ENCODE results near the gene SIGLECL1.

Gene SIGLECL1

DNA sequence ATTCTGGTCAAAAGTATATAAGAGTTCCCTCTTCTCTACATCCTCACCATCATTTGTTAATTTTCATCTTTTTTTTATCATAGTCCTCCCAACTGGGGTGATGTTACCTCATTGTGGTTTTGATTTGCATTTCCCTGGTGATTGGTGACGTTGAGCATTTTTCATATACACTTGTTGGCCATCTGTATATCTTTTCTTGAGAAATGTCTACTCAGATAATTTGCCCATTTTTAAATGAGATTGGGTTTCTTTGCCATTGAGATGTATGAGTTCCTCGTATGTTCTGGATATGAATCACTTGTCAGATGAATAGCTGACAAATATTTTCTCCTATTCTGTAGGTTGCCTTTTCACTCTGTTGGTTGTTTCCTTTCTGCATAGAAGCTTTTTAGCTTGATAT is 23.6 kb upstream of the SIGLECL1 start:
- H3K27me3 ChIP-seq (ENCODE audit: insufficient read depth, insufficient read length), result no peaks in the 10 kb centered on the region
- H3K36me3 ChIP-seq (ENCODE audit: insufficient read depth, insufficient read length, low read length), result no peaks in the 10 kb centered on the region
- H3K4me1 ChIP-seq (ENCODE audit: insufficient read depth, insufficient read length), result no peaks in the 10 kb centered on the region
- DNase-seq (ENCODE audit: low read depth, low spot score), result no peak
- peaks cover 10% of the 10 kb centered on the region for H3K9me3 ChIP-seq (ENCODE audit: insufficient read depth, low read length)
- no peak overlapping the region for H3K4me3 ChIP-seq (ENCODE audit: insufficient read length, low read depth)
- TF ChIP-seq ZNF274 (IDR thresholded peaks at IDR 0.05; ENCODE audit: low read depth, low read length) (no peak), SUZ12 (IDR thresholded peaks at IDR 0.05; ENCODE audit: extremely low read depth, insufficient read depth, insufficient read length) (no peak), YY1 (IDR thresholded peaks at IDR 0.05; ENCODE audit: insufficient read depth, insufficient read length) (no peak)
- no peak overlapping the region for H3K9ac ChIP-seq (ENCODE audit: insufficient read length, low read depth)

DNA sequence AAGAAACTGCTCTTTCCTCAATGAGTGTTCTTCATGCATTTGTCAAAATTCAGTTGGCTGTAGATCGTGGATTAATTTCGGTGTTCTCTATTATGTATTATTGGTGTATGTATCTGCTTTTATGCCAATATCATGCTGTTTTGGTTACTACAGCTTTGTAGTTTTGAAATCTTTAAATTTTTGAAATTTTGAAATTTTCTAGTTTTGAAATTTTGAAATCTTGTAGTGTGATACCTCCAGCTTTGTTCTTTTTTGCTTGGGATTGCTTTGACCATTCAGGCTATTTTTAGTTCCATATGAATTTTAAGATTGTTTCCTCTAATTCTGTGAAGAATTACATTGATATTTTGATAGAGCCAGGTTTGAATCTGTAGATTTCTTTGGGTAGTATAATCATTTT is 22.9 kb upstream of the SIGLECL1 start:
- H3K9me3 ChIP-seq (ENCODE audit: insufficient read depth, low read length), result 0 out of 2 replicates have a peak, but pooled peaks cover 3% of the 10 kb centered on the region
- no peaks in the 10 kb centered on the region for H3K4me1 ChIP-seq (ENCODE audit: insufficient read depth, insufficient read length)
- H3K4me3 ChIP-seq (ENCODE audit: insufficient read length, low read depth), result no peak overlapping the region
- no peak for TF ChIP-seq YY1 (IDR thresholded peaks at IDR 0.05; ENCODE audit: insufficient read depth, insufficient read length)
- no peak for TF ChIP-seq SUZ12 (IDR thresholded peaks at IDR 0.05; ENCODE audit: extremely low read depth, insufficient read depth, insufficient read length)
- TF ChIP-seq ZNF274 (IDR thresholded peaks at IDR 0.05; ENCODE audit: low read depth, low read length), result no peak
- no peak overlapping the region for H3K9ac ChIP-seq (ENCODE audit: insufficient read length, low read depth)
- no peak for DNase-seq (ENCODE audit: low read depth, low spot score)
- H3K27me3 ChIP-seq (ENCODE audit: insufficient read depth, insufficient read length), result no peaks in the 10 kb centered on the region
- H3K36me3 ChIP-seq (ENCODE audit: insufficient read depth, insufficient read length, low read length), result no peaks in the 10 kb centered on the region

DNA sequence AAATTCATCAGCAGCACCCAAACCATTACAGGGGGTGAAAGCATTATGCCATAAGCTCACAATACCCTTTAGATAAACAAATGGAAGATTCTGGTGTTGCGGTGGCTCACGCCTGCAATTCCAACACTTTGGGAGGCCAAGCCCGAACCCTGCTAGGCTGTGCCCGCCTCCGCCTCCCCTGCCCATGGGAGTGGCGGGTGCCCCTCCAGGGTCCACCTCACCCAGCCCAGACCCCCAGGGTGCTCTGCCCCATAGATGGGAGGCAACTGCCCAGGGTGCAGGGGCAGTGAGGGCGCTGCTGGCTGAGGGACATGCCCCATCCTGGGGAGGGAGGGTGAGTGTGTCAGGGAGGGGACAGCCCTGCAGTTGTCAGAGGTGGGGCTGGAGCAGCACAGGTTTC is 10.0 kb upstream of the SIGLECL1 start:
- H3K4me3 ChIP-seq (ENCODE audit: insufficient read length, low read depth), result no peak overlapping the region
- peaks cover 3% of the 10 kb centered on the region for H3K27me3 ChIP-seq (ENCODE audit: insufficient read depth, insufficient read length)
- DNase-seq (ENCODE audit: low read depth, low spot score), result no peak
- no peaks in the 10 kb centered on the region for H3K4me1 ChIP-seq (ENCODE audit: insufficient read depth, insufficient read length)
- TF ChIP-seq YY1 (IDR thresholded peaks at IDR 0.05; ENCODE audit: insufficient read depth, insufficient read length) (no peak), ZNF274 (IDR thresholded peaks at IDR 0.05; ENCODE audit: low read depth, low read length) (no peak), SUZ12 (IDR thresholded peaks at IDR 0.05; ENCODE audit: extremely low read depth, insufficient read depth, insufficient read length) (no peak)
- no peak overlapping the region for H3K9ac ChIP-seq (ENCODE audit: insufficient read length, low read depth)
- no peaks in the 10 kb centered on the region; the same call in 1 of the 2 replicates for H3K9me3 ChIP-seq (ENCODE audit: insufficient read depth, low read length)
- H3K36me3 ChIP-seq (ENCODE audit: insufficient read depth, insufficient read length, low read length), result no peaks in the 10 kb centered on the region

DNA sequence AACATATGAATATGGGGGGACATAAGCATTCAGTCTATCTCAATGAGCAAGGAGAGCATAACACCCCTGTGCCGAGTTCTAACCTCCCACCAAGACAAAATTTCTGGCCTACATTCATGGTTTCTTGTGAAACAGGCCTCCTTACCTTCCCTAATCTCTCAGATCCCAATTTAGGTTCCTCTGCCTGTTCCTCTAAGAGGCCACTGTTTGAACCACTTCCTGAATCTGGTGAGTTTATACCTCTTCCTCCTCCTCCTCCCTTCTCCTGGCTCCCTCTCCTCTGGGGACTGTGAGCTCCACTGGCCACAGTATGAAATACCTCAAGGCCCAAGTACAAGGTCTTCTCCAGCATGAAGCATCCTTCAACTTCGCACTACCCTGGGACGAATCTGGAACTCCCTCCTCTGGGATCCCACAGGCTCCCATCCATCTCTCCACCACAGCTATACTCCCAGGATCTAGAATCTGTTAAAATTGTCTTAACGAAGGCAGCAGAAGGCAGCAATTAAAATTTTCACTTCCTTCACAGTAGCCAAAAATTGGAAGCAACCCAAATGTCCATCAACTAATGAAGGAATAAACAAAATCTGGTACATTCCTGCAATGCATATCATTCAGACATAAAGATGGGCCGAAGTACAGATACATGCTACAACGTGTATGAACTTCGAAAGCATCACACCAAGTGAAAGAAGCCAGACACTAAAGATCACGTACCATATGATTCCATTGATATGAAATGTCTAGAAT is 7.8 kb upstream of the SIGLECL1 start:
- H3K9ac ChIP-seq (ENCODE audit: insufficient read length, low read depth), result no peak overlapping the region
- H3K27me3 ChIP-seq (ENCODE audit: insufficient read depth, insufficient read length), result peaks cover 3% of the 10 kb centered on the region
- no peaks in the 10 kb centered on the region for H3K4me1 ChIP-seq (ENCODE audit: insufficient read depth, insufficient read length)
- DNase-seq (ENCODE audit: low read depth, low spot score), result no peak
- no peak overlapping the region for H3K4me3 ChIP-seq (ENCODE audit: insufficient read length, low read depth)
- no peaks in the 10 kb centered on the region for H3K36me3 ChIP-seq (ENCODE audit: insufficient read depth, insufficient read length, low read length)
- no peak for TF ChIP-seq ZNF274 (IDR thresholded peaks at IDR 0.05; ENCODE audit: low read depth, low read length)
- TF ChIP-seq SUZ12 (IDR thresholded peaks at IDR 0.05; ENCODE audit: extremely low read depth, insufficient read depth, insufficient read length), result no peak
- TF ChIP-seq YY1 (IDR thresholded peaks at IDR 0.05; ENCODE audit: insufficient read depth, insufficient read length), result no peak
- H3K9me3 ChIP-seq (ENCODE audit: insufficient read depth, low read length), result no peaks in the 10 kb centered on the region; the same call in 1 of the 2 replicates

DNA sequence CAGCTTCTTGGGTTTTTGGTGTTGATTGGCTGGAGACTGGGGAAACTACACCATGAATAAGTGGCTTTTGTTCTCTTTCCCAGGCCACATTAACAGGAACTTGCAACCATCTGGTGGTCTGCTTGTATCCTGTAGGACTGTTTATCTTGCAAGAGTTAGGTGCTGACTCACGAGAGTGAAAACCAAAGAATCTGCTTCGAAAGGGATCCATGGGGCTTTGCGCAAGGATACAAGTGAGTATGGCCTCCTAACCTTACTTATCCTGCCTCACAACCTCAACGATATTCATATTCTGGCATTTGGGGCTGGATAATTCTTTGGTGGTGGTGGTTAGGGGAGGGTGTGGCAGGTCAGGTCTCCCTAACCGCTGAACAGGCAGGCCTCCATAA is 4.7 kb upstream of the SIGLECL1 start:
- H3K4me3 ChIP-seq (ENCODE audit: insufficient read length, low read depth), result no peak overlapping the region
- H3K9ac ChIP-seq (ENCODE audit: insufficient read length, low read depth), result no peak overlapping the region
- no peaks in the 10 kb centered on the region for H3K36me3 ChIP-seq (ENCODE audit: insufficient read depth, insufficient read length, low read length)
- peaks cover 3% of the 10 kb centered on the region for H3K27me3 ChIP-seq (ENCODE audit: insufficient read depth, insufficient read length)
- DNase-seq (ENCODE audit: low read depth, low spot score), result peak; percentile 3
- no peaks in the 10 kb centered on the region for H3K4me1 ChIP-seq (ENCODE audit: insufficient read depth, insufficient read length)
- TF ChIP-seq YY1 (IDR thresholded peaks at IDR 0.05; ENCODE audit: insufficient read depth, insufficient read length) (no peak), SUZ12 (IDR thresholded peaks at IDR 0.05; ENCODE audit: extremely low read depth, insufficient read depth, insufficient read length) (no peak), ZNF274 (IDR thresholded peaks at IDR 0.05; ENCODE audit: low read depth, low read length) (no peak)
- H3K9me3 ChIP-seq (ENCODE audit: insufficient read depth, low read length), result peaks cover 7% of the 10 kb centered on the region; the same call in 1 of the 2 replicates

DNA sequence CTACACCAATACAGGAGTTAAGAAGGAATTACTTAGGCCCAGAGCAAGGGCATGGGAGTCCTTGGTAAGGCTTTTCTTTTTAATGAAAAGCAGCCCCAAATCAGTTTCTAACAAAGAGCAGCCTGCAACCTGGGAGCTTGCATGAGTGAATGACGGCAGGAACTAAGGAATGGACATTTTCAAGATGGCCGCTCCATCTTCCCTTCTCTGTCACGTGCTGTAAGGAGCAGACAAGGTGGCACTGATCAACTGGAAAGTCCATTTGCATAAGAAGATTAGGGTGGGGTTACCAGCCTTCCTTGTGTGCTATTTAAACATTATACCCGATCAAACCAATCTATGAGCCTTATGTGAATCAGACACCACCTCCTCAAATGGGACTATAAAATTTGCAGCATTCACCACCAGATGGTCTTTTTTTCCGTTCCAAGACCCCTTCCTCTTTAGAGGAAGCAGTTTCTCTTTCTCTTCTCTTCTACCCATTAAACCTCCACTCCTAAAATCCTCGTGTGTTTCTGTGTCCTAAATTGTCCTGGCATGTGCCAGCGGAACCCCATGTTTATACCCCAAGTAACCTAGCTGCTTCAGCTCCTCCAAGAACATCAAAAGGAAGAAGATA is 2.8 kb upstream of the SIGLECL1 start:
- DNase-seq (ENCODE audit: low read depth, low spot score), result no peak
- Histone ChIP-seq H3K9ac (ENCODE audit: insufficient read length, low read depth) (no peak overlapping the region), H3K9me3 (ENCODE audit: insufficient read depth, low read length) (peaks cover 8% of the 10 kb centered on the region; the same call in 1 of the 2 replicates), H3K36me3 (ENCODE audit: insufficient read depth, insufficient read length, low read length) (no peaks in the 10 kb centered on the region), H3K4me3 (ENCODE audit: insufficient read length, low read depth) (no peak overlapping the region), H3K4me1 (ENCODE audit: insufficient read depth, insufficient read length) (no peaks in the 10 kb centered on the region), H3K27me3 (ENCODE audit: insufficient read depth, insufficient read length) (no peaks in the 10 kb centered on the region)
- TF ChIP-seq YY1 (IDR thresholded peaks at IDR 0.05; ENCODE audit: insufficient read depth, insufficient read length), result no peak
- no peak for TF ChIP-seq SUZ12 (IDR thresholded peaks at IDR 0.05; ENCODE audit: extremely low read depth, insufficient read depth, insufficient read length)
- TF ChIP-seq ZNF274 (IDR thresholded peaks at IDR 0.05; ENCODE audit: low read depth, low read length), result no peak

DNA sequence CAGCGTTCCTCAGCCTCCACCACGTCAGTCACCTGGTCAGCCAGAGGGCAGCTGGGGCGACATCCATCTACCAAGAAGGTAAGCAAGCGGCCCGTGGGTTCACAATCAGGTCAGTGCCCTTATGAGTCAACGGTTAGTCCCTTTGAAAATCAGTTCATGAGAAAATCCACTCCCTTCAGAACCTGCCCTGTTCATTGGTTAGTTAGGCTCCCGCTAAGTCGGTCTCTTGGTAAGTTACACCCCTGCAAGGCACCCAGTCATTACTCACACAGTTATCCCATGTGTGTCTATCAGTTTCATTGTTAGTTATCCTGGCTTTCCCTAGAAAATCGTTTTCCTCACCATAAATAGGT is 564 bp downstream of the SIGLECL1 start:
- H3K36me3 ChIP-seq (ENCODE audit: insufficient read depth, insufficient read length, low read length), result no peaks in the 10 kb centered on the region
- no peak for TF ChIP-seq ZNF274 (IDR thresholded peaks at IDR 0.05; ENCODE audit: low read depth, low read length)
- TF ChIP-seq YY1 (IDR thresholded peaks at IDR 0.05; ENCODE audit: insufficient read depth, insufficient read length), result no peak
- no peak for TF ChIP-seq SUZ12 (IDR thresholded peaks at IDR 0.05; ENCODE audit: extremely low read depth, insufficient read depth, insufficient read length)

More for the DNA sequence above, 564 bp downstream of the SIGLECL1 start:
- DNase-seq (ENCODE audit: low read depth, low spot score), result no peak
- Histone ChIP-seq H3K9me3 (ENCODE audit: insufficient read depth, low read length) (peaks cover 8% of the 10 kb centered on the region; the same call in 1 of the 2 replicates), H3K4me3 (ENCODE audit: insufficient read length, low read depth) (no peak overlapping the region), H3K4me1 (ENCODE audit: insufficient read depth, insufficient read length) (no peaks in the 10 kb centered on the region), H3K27me3 (ENCODE audit: insufficient read depth, insufficient read length) (no peaks in the 10 kb centered on the region), H3K9ac (ENCODE audit: insufficient read length, low read depth) (no peak overlapping the region)

Measured in NT2/D1 (cell line).